Measurements from ENCODE around the gene SIAE.

Gene SIAE

DNA sequence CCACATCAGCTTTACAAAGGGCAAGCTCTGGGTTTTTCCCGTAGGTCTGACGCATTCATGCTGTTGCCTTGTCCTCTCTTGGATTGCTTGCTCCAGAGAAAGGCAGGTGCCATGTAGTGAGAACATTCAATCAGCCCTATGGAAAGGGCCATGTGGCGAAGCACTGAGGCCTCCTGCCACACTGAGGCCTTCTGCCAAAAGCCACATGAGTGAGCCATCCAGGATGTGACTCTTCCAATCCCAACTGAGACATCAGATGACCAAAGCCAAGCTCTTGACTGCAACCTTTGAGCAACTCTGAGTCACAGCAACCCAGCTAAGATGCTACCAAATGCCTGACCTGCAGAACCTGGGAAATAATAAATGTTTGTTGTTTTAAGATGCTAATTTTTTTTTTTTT, 71.3 kb downstream of the SIAE start:
- TF ChIP-seq, protein P1, sequence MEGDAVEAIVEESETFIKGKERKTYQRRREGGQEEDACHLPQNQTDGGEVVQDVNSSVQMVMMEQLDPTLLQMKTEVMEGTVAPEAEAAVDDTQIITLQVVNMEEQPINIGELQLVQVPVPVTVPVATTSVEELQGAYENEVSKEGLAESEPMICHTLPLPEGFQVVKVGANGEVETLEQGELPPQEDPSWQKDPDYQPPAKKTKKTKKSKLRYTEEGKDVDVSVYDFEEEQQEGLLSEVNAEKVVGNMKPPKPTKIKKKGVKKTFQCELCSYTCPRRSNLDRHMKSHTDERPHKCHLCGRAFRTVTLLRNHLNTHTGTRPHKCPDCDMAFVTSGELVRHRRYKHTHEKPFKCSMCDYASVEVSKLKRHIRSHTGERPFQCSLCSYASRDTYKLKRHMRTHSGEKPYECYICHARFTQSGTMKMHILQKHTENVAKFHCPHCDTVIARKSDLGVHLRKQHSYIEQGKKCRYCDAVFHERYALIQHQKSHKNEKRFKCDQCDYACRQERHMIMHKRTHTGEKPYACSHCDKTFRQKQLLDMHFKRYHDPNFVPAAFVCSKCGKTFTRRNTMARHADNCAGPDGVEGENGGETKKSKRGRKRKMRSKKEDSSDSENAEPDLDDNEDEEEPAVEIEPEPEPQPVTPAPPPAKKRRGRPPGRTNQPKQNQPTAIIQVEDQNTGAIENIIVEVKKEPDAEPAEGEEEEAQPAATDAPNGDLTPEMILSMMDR (IDR thresholded peaks at IDR 0.05; ENCODE audit: control insufficient read depth, extremely low read depth, insufficient read depth) = no peak
- H3K4me3 ChIP-seq (ENCODE audit: low read depth, low read length) = no peak overlapping the region
- no peak for DNase-seq (ENCODE audit: low read depth)

DNA sequence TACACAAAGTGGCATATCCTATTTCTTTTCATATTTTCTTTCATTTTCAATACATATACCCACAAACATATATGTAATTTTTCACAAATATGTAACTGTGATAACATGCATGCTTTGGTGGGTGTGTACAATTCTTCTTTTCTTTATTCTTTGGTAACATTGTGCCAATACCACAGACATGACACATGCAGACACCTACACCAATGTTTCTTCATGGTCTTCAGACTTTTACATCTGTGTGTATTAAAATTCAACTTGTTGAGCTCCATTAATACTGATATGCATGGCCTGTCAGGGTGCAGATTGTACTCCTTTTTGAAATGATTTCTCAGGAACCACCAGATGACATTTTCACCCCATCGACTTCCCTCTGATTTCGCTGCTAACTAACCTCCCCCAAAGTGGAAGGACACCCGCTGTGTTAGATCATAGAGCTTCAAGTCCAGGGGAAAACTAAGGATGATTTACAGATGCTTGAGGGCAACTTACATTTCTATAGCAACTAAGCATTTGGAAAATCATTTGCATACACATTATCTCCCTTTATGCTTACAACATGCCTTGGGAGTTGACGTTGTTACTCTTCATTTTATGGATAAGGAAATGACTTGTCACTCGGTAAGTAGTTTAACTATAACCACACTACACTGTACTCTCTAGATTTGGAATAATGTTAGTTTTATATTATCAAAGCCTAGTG, 72.8 kb downstream of the SIAE start:
- H3K4me3 ChIP-seq (ENCODE audit: low read depth, low read length) = no peak overlapping the region
- TF ChIP-seq, protein P1 (IDR thresholded peaks at IDR 0.05; ENCODE audit: control insufficient read depth, extremely low read depth, insufficient read depth) = no peak
- DNase-seq (ENCODE audit: low read depth) = no peak

DNA sequence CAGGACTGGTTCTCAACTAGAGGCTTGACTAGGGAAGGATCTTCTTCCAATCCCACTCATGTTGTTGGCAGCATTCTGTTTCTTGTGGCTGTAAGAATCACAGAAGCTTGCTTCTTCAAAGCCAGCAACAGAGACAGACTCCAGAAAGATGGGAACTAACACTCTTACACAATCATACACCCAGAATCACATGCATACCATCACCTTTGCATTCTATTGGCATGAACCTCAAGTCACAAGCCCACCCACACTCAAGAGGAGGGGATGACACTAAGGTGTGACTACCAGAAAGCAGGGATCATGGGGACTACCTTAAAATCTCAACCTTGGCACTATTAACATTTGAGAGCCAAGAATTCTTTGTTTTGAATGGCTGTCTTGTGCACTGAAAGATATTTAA, 75.9 kb downstream of the SIAE start:
- no peak for DNase-seq (ENCODE audit: low read depth)
- TF ChIP-seq, protein P1 (IDR thresholded peaks at IDR 0.05; ENCODE audit: control insufficient read depth, extremely low read depth, insufficient read depth) = no peak
- no peak overlapping the region for H3K4me3 ChIP-seq (ENCODE audit: low read depth, low read length)

DNA sequence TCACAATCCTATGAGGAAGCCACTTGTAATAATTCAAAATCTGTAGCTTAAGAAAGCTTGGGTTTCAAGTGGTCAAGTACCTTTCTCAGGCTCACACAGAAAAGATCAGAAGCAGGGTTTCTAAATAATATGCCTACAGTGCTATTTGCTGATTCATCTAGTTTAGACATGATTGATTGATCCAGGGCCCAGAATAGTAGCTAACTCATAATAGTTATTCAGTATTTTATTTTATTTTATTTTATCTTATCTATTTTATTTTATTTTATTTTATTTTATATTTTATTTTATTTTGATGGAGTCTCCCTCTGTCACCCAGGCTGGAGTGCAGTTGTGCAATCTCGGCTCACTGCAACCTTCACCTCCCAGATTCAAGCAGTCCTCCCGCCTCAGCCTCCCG, 78.2 kb downstream of the SIAE start:
- no peak for DNase-seq (ENCODE audit: low read depth)
- TF ChIP-seq, protein P1 (IDR thresholded peaks at IDR 0.05; ENCODE audit: control insufficient read depth, extremely low read depth, insufficient read depth) = no peak
- no peak overlapping the region for H3K4me3 ChIP-seq (ENCODE audit: low read depth, low read length)

DNA sequence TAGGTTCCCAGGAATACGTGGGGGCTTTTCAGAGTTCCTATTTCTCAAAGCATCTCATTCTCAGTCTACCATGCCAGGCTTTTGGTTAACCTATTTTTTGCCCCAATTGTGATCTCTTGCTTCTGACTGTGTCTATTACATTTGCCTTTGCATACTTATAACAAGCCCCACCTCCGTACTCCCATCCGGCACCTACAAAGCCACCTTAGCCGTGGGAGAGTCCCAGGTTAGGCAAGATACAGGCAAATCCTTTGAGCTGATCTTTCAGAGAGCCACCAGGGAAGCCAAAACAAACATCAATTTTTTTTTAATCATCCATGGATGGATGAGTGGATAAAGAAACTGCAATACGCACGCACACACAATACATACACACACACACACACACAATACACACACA, 80.9 kb downstream of the SIAE start:
- DNase-seq (ENCODE audit: low read depth) = no peak
- TF ChIP-seq, protein P1 (IDR thresholded peaks at IDR 0.05; ENCODE audit: control insufficient read depth, extremely low read depth, insufficient read depth) = no peak
- H3K4me3 ChIP-seq (ENCODE audit: low read depth, low read length) = no peak overlapping the region

DNA sequence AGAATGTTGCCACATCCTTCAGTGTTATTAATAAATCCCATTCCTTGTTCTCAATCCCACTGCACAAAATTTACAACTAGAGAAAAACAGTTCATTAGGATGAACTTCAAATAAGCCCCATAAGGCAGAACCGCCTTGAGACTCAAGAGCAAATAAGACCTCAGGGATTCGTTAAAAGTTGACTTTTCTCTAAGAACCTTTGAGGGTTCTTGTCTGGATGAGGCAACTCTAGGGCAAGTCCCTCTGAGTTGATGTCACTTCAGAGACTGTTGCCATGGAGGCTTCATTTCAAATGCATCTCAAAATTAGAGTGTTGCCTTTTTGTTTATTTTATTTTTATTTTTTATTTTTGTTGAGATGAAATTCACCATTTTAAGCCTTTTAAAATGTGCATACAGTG, 82.1 kb downstream of the SIAE start:
- no peak for DNase-seq (ENCODE audit: low read depth)
- H3K4me3 ChIP-seq (ENCODE audit: low read depth, low read length) = no peak overlapping the region
- TF ChIP-seq, protein P1 (IDR thresholded peaks at IDR 0.05; ENCODE audit: control insufficient read depth, extremely low read depth, insufficient read depth) = no peak

DNA sequence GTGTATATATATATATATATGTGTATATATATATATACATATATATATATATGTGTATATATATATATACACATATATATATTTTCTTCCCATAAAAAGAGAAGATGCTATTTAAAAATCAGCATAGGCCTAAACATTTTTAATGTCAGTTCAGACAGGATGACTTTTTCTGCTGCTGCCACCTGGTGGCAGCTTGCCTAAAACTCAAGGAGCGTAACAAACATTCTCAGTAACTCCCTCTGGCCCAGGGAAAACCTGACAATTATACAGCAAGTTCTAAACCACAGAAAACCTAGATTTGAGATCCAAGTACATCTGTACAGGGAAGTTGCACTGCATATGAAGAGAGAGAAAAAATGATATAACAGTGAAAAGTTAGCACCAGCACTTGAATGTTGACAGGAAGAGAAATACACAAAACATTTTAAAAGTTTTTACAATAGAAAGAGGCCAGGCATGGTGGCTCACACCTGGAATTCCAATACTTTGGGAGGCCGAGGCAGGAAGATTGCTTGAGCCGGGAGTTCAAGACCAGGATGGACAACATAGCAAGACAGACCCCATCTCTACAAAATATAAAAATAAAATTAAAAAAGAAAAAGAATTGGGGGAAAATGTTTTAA, 87.2 kb downstream of the SIAE start:
- H3K4me3 ChIP-seq (ENCODE audit: low read depth, low read length) = no peak overlapping the region
- TF ChIP-seq, protein P1 (IDR thresholded peaks at IDR 0.05; ENCODE audit: control insufficient read depth, extremely low read depth, insufficient read depth) = peak; percentile 82
- peak; percentile 35 for DNase-seq (ENCODE audit: low read depth)
